ENCODE data around the gene TRIM46. TPM values are rescaled to one million over a fixed set of nuclear protein-coding genes. Genes with fewer than 3 reads are reported as not detected.

Gene TRIM46
- total and polyA plus RNA-seq, 4 donors, result 6.7 to 37.6 (median 18.2) TPM

- WGBS (ENCODE audit: insufficient coverage), result 7% methylated on average over 6 of the region's 27 CpGs
- no peak for DNase-seq (ENCODE audit: low read depth in 4 of 6, low spot score in 6 of 6)
Observed at GRCh38 chr1:155195201-155196102, 21.8 kb downstream of the TRIM46 start.

GRCh38 chr1:155196103-155196892 is 22.6 kb downstream of the TRIM46 start:
- H3K4me3 ChIP-seq (ENCODE audit: low read depth, low read length), result peak overlapping the region; percentile 51
- H3K27ac ChIP-seq (ENCODE audit: low read depth, low read length), result peak overlapping the region; percentile 97
- no peaks in the 10 kb centered on the region for H3K9me3 ChIP-seq (ENCODE audit: control insufficient read depth, insufficient read depth, low read length)
- H3K4me1 ChIP-seq (ENCODE audit: control insufficient read depth, insufficient read depth, low read length), result peaks cover 54% of the 10 kb centered on the region
- DNase-seq (ENCODE audit: low read depth in 4 of 6, low spot score in 6 of 6), result peak in 3 of 6 donors; percentile 80 to 95 (median 92)
- peaks cover 44% of the 10 kb centered on the region for H3K36me3 ChIP-seq (ENCODE audit: control insufficient read depth, insufficient read depth, low read length)
- no peaks in the 10 kb centered on the region for H3K27me3 ChIP-seq (ENCODE audit: control insufficient read depth, insufficient read depth, low read length)
- WGBS (ENCODE audit: insufficient coverage), result 33% methylated on average over 2 of the region's 6 CpGs

More at GRCh38 chr1:155195201-155196102, 21.8 kb downstream of the TRIM46 start:
- Histone ChIP-seq H3K36me3 (ENCODE audit: control insufficient read depth, insufficient read depth, low read length) (peaks cover 37% of the 10 kb centered on the region), H3K27me3 (ENCODE audit: control insufficient read depth, insufficient read depth, low read length) (no peaks in the 10 kb centered on the region), H3K4me1 (ENCODE audit: control insufficient read depth, insufficient read depth, low read length) (peaks cover 48% of the 10 kb centered on the region), H3K27ac (ENCODE audit: low read depth, low read length) (peak overlapping the region; percentile 97), H3K9me3 (ENCODE audit: control insufficient read depth, insufficient read depth, low read length) (no peaks in the 10 kb centered on the region), H3K4me3 (ENCODE audit: low read depth, low read length) (peak overlapping the region; percentile 51)

GRCh38 chr1:155196893-155197638 is 23.4 kb downstream of the TRIM46 start:
- H3K27ac ChIP-seq (ENCODE audit: low read depth, low read length), result peak overlapping the region; percentile 97
- WGBS (ENCODE audit: insufficient coverage), result 35% methylated on average over 19 of the region's 20 CpGs

GRCh38 chr1:155197901-155198546 is 24.4 kb downstream of the TRIM46 start:
- peak overlapping the region; percentile 51 for H3K4me3 ChIP-seq (ENCODE audit: low read depth, low read length)
- peaks cover 49% of the 10 kb centered on the region for H3K4me1 ChIP-seq (ENCODE audit: control insufficient read depth, insufficient read depth, low read length)
- no peaks in the 10 kb centered on the region for H3K9me3 ChIP-seq (ENCODE audit: control insufficient read depth, insufficient read depth, low read length)
- no peaks in the 10 kb centered on the region for H3K27me3 ChIP-seq (ENCODE audit: control insufficient read depth, insufficient read depth, low read length)
- H3K27ac ChIP-seq (ENCODE audit: low read depth, low read length), result no peak overlapping the region
- 82% methylated on average over 14 of the region's 15 CpGs for WGBS (ENCODE audit: insufficient coverage)
- peaks cover 61% of the 10 kb centered on the region for H3K36me3 ChIP-seq (ENCODE audit: control insufficient read depth, insufficient read depth, low read length)
- no peak for DNase-seq (ENCODE audit: low read depth in 4 of 6, low spot score in 6 of 6)

More at GRCh38 chr1:155196893-155197638, 23.4 kb downstream of the TRIM46 start:
- H3K9me3 ChIP-seq (ENCODE audit: control insufficient read depth, insufficient read depth, low read length), result no peaks in the 10 kb centered on the region
- H3K4me3 ChIP-seq (ENCODE audit: low read depth, low read length), result peak overlapping the region; percentile 51
- peak in 1 of 6 donors; percentile 52 for DNase-seq (ENCODE audit: low read depth in 4 of 6, low spot score in 6 of 6)
- H3K27me3 ChIP-seq (ENCODE audit: control insufficient read depth, insufficient read depth, low read length), result no peaks in the 10 kb centered on the region
- peaks cover 52% of the 10 kb centered on the region for H3K36me3 ChIP-seq (ENCODE audit: control insufficient read depth, insufficient read depth, low read length)
- H3K4me1 ChIP-seq (ENCODE audit: control insufficient read depth, insufficient read depth, low read length), result peaks cover 56% of the 10 kb centered on the region

- no peak overlapping the region for H3K27ac ChIP-seq (ENCODE audit: low read depth, low read length)
- peak in 1 of 6 donors; percentile 20 for DNase-seq (ENCODE audit: low read depth in 4 of 6, low spot score in 6 of 6)
- H3K4me3 ChIP-seq (ENCODE audit: low read depth, low read length), result no peak overlapping the region
- H3K9me3 ChIP-seq (ENCODE audit: control insufficient read depth, insufficient read depth, low read length), result no peaks in the 10 kb centered on the region
- H3K36me3 ChIP-seq (ENCODE audit: control insufficient read depth, insufficient read depth, low read length), result peaks cover 66% of the 10 kb centered on the region
- 100% methylated on average over 2 of the region's 3 CpGs for WGBS (ENCODE audit: insufficient coverage)
- no peaks in the 10 kb centered on the region for H3K27me3 ChIP-seq (ENCODE audit: control insufficient read depth, insufficient read depth, low read length)
- peaks cover 44% of the 10 kb centered on the region for H3K4me1 ChIP-seq (ENCODE audit: control insufficient read depth, insufficient read depth, low read length)
Observed at GRCh38 chr1:155198547-155198906, 24.9 kb downstream of the TRIM46 start.

- Histone ChIP-seq H3K27ac (ENCODE audit: low read depth, low read length) (no peak overlapping the region), H3K27me3 (ENCODE audit: control insufficient read depth, insufficient read depth, low read length) (no peaks in the 10 kb centered on the region), H3K4me1 (ENCODE audit: control insufficient read depth, insufficient read depth, low read length) (peaks cover 34% of the 10 kb centered on the region), H3K4me3 (ENCODE audit: low read depth, low read length) (no peak overlapping the region), H3K9me3 (ENCODE audit: control insufficient read depth, insufficient read depth, low read length) (no peaks in the 10 kb centered on the region), H3K36me3 (ENCODE audit: control insufficient read depth, insufficient read depth, low read length) (peaks cover 76% of the 10 kb centered on the region)
- DNase-seq (ENCODE audit: low read depth in 4 of 6, low spot score in 6 of 6), result no peak
- 75% methylated on average over 2 of the region's 4 CpGs for WGBS (ENCODE audit: insufficient coverage)
Observed at GRCh38 chr1:155199792-155200191, 26.1 kb downstream of the TRIM46 start.

GRCh38 chr1:155200920-155201319 is 27.3 kb downstream of the TRIM46 start:
- Histone ChIP-seq H3K36me3 (ENCODE audit: control insufficient read depth, insufficient read depth, low read length) (peaks cover 80% of the 10 kb centered on the region), H3K4me1 (ENCODE audit: control insufficient read depth, insufficient read depth, low read length) (peaks cover 32% of the 10 kb centered on the region), H3K4me3 (ENCODE audit: low read depth, low read length) (no peak overlapping the region), H3K27me3 (ENCODE audit: control insufficient read depth, insufficient read depth, low read length) (no peaks in the 10 kb centered on the region), H3K27ac (ENCODE audit: low read depth, low read length) (no peak overlapping the region), H3K9me3 (ENCODE audit: control insufficient read depth, insufficient read depth, low read length) (no peaks in the 10 kb centered on the region)
- DNase-seq (ENCODE audit: low read depth in 4 of 6, low spot score in 6 of 6), result no peak
- WGBS (ENCODE audit: insufficient coverage), result 85% methylated on average over 5 of the region's 5 CpGs

- no peaks in the 10 kb centered on the region for H3K27me3 ChIP-seq (ENCODE audit: control insufficient read depth, insufficient read depth, low read length)
- no peak overlapping the region for H3K27ac ChIP-seq (ENCODE audit: low read depth, low read length)
- 86% methylated on average over 7 of the region's 7 CpGs for WGBS (ENCODE audit: insufficient coverage)
- H3K4me3 ChIP-seq (ENCODE audit: low read depth, low read length), result no peak overlapping the region
- H3K4me1 ChIP-seq (ENCODE audit: control insufficient read depth, insufficient read depth, low read length), result peaks cover 34% of the 10 kb centered on the region
- no peaks in the 10 kb centered on the region for H3K9me3 ChIP-seq (ENCODE audit: control insufficient read depth, insufficient read depth, low read length)
- peaks cover 68% of the 10 kb centered on the region for H3K36me3 ChIP-seq (ENCODE audit: control insufficient read depth, insufficient read depth, low read length)
- peak in 1 of 6 donors; percentile 3 for DNase-seq (ENCODE audit: low read depth in 4 of 6, low spot score in 6 of 6)
Observed at GRCh38 chr1:155202198-155202597, 28.5 kb downstream of the TRIM46 start.

Measured in spinal cord (tissue), 10 donors.